GM12874 (cell line): ENCODE data around the gene TRIM39.

Experiments used
- CTCF ChIP-seq: IDR thresholded peaks from 2 replicates; pipeline ENCODE4 v1.5.1; 2011; ENCODE audit warnings: low read depth, mild to moderate bottlenecking, control low read depth, low read length, moderate library complexity; ENCODE audit not compliant: insufficient read depth

The TRIM39 gene

GRCh38 chr6:30345852-30346251 is 19.1 kb downstream of the TRIM39 start:
- no peak for TF ChIP-seq CTCF

GRCh38 chr6:30348957-30349356 is 22.2 kb downstream of the TRIM39 start:
- TF ChIP-seq CTCF: no peak

GRCh38 chr6:30349421-30350177 is 22.9 kb downstream of the TRIM39 start:
- no peak for TF ChIP-seq CTCF

- no peak for TF ChIP-seq CTCF
Measured at GRCh38 chr6:30350524-30350923, 23.8 kb downstream of the TRIM39 start.

GRCh38 chr6:30352550-30352949 is 25.8 kb downstream of the TRIM39 start:
- TF ChIP-seq CTCF: no peak

GRCh38 chr6:30355281-30355680 is 28.6 kb downstream of the TRIM39 start:
- no peak for TF ChIP-seq CTCF

- TF ChIP-seq CTCF: no peak
Measured at GRCh38 chr6:30356536-30356935, 29.8 kb downstream of the TRIM39 start.
